ENCODE results near the gene PNCK. TPM values are rescaled to one million over a fixed set of nuclear protein-coding genes. Genes with fewer than 3 reads are reported as not detected.

PNCK gene
- total and polyA plus RNA-seq, 2 donors = 2.4 to 8.2 TPM

- H3K27ac ChIP-seq (ENCODE audit: low read depth in 1 of 2, low read length in 1 of 2) = no peak overlapping the region
- over 99% methylated on average over 13 of the region's 13 CpGs for WGBS
- H3K4me1 ChIP-seq (ENCODE audit: control insufficient read depth in 2 of 2, insufficient read depth in 2 of 2, low read length in 2 of 2) = no peaks in the 10 kb centered on the region
- H3K9me3 ChIP-seq (ENCODE audit: control insufficient read depth in 2 of 2, insufficient read depth in 1 of 2, low read length in 1 of 2) = peaks cover 0 to 7% of the 10 kb centered on the region in 2 donors
- H3K4me3 ChIP-seq (ENCODE audit: low read length in 2 of 2) = no peak overlapping the region
- peaks cover 28 to 44% of the 10 kb centered on the region in 2 donors for H3K27me3 ChIP-seq (ENCODE audit: control insufficient read depth in 2 of 2, insufficient read depth in 1 of 2, low read length in 1 of 2)
- no peak for DNase-seq (ENCODE audit: low read depth in 6 of 9, low spot score in 9 of 9)
- H3K36me3 ChIP-seq (ENCODE audit: control insufficient read depth in 2 of 2, insufficient read depth in 2 of 2, low read length in 1 of 2) = no peaks in the 10 kb centered on the region
Observed at GRCh38 chrX:153650959-153651358, 22.7 kb downstream of the PNCK start.

DNA sequence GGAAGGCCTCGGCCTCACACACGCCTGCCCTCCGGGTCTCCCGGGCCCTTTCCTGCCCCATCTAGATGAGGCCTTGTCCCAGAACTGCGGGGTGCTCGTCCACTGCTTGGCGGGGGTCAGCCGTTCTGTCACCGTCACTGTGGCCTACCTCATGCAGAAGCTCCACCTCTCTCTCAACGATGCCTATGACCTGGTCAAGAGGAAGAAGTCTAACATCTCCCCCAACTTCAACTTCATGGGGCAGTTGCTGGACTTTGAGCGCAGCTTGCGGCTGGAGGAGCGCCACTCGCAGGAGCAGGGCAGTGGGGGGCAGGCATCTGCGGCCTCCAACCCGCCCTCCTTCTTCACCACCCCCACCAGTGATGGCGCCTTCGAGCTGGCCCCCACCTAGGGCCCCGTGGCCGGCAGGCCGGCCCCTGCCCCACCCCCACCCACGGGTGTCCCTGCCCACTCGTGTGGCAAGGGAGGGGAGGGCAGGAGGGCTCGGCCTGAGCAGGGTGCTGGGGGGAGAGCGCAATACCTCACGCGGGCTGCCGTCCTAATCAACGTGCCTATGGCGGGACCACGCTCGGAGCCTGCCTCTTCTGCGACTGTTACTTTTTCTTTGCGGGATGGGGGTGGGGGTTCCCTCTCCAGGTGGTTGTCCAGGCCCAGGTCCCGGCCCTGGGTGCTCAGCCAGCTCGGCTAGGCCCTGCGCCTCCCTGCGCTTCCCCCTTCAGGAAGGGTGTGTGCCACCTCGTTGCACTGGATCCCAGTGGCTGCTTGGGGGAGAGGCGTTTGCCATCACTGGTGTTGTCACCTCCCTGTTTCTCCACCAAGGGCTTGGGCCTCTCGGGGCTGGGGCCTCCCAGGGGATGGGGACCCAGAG is 23.5 kb downstream of the PNCK start:
- Histone ChIP-seq H3K9me3 (ENCODE audit: control insufficient read depth in 2 of 2, insufficient read depth in 1 of 2, low read length in 1 of 2) (peaks cover 0 to 9% of the 10 kb centered on the region in 2 donors), H3K27me3 (ENCODE audit: control insufficient read depth in 2 of 2, insufficient read depth in 1 of 2, low read length in 1 of 2) (peaks cover 35 to 52% of the 10 kb centered on the region in 2 donors), H3K27ac (ENCODE audit: low read depth in 1 of 2, low read length in 1 of 2) (no peak overlapping the region), H3K4me3 (ENCODE audit: low read length in 2 of 2) (no peak overlapping the region), H3K4me1 (ENCODE audit: control insufficient read depth in 2 of 2, insufficient read depth in 2 of 2, low read length in 2 of 2) (no peaks in the 10 kb centered on the region), H3K36me3 (ENCODE audit: control insufficient read depth in 2 of 2, insufficient read depth in 2 of 2, low read length in 1 of 2) (no peaks in the 10 kb centered on the region)
- no peak for DNase-seq (ENCODE audit: low read depth in 6 of 9, low spot score in 9 of 9)
- 79% methylated on average over 41 of the region's 41 CpGs for WGBS

GRCh38 chrX:153649178-153649914 is 24.3 kb downstream of the PNCK start:
- no peak overlapping the region for H3K4me3 ChIP-seq (ENCODE audit: low read length in 2 of 2)
- 84% methylated on average over 26 of the region's 26 CpGs for WGBS
- H3K36me3 ChIP-seq (ENCODE audit: control insufficient read depth in 2 of 2, insufficient read depth in 2 of 2, low read length in 1 of 2) = no peaks in the 10 kb centered on the region
- peaks cover 0 to 13% of the 10 kb centered on the region in 2 donors for H3K9me3 ChIP-seq (ENCODE audit: control insufficient read depth in 2 of 2, insufficient read depth in 1 of 2, low read length in 1 of 2)
- no peak overlapping the region for H3K27ac ChIP-seq (ENCODE audit: low read depth in 1 of 2, low read length in 1 of 2)
- DNase-seq (ENCODE audit: low read depth in 6 of 9, low spot score in 9 of 9) = peak in 1 of 9 donors; percentile 34
- peaks cover 39 to 60% of the 10 kb centered on the region in 2 donors for H3K27me3 ChIP-seq (ENCODE audit: control insufficient read depth in 2 of 2, insufficient read depth in 1 of 2, low read length in 1 of 2)
- no peaks in the 10 kb centered on the region for H3K4me1 ChIP-seq (ENCODE audit: control insufficient read depth in 2 of 2, insufficient read depth in 2 of 2, low read length in 2 of 2)

GRCh38 chrX:153648358-153649177 is 25.0 kb downstream of the PNCK start:
- Histone ChIP-seq H3K9me3 (ENCODE audit: control insufficient read depth in 2 of 2, insufficient read depth in 1 of 2, low read length in 1 of 2) (peaks cover 0 to 13% of the 10 kb centered on the region in 2 donors), H3K27me3 (ENCODE audit: control insufficient read depth in 2 of 2, insufficient read depth in 1 of 2, low read length in 1 of 2) (peaks cover 46 to 65% of the 10 kb centered on the region in 2 donors), H3K4me3 (ENCODE audit: low read length in 2 of 2) (no peak overlapping the region), H3K4me1 (ENCODE audit: control insufficient read depth in 2 of 2, insufficient read depth in 2 of 2, low read length in 2 of 2) (peaks cover 0 to 4% of the 10 kb centered on the region in 2 donors), H3K27ac (ENCODE audit: low read depth in 1 of 2, low read length in 1 of 2) (no peak overlapping the region), H3K36me3 (ENCODE audit: control insufficient read depth in 2 of 2, insufficient read depth in 2 of 2, low read length in 1 of 2) (no peaks in the 10 kb centered on the region)
- DNase-seq (ENCODE audit: low read depth in 6 of 9, low spot score in 9 of 9) = no peak
- 77% methylated on average over 17 of the region's 17 CpGs for WGBS

GRCh38 chrX:153647461-153648357 is 25.9 kb downstream of the PNCK start:
- WGBS = 8% methylated on average over 84 of the region's 85 CpGs
- DNase-seq (ENCODE audit: low read depth in 6 of 9, low spot score in 9 of 9) = no peak
- Histone ChIP-seq H3K4me3 (ENCODE audit: low read length in 2 of 2) (no peak overlapping the region), H3K4me1 (ENCODE audit: control insufficient read depth in 2 of 2, insufficient read depth in 2 of 2, low read length in 2 of 2) (peaks cover 0 to 12% of the 10 kb centered on the region in 2 donors), H3K9me3 (ENCODE audit: control insufficient read depth in 2 of 2, insufficient read depth in 1 of 2, low read length in 1 of 2) (peaks cover 0 to 21% of the 10 kb centered on the region in 2 donors), H3K27ac (ENCODE audit: low read depth in 1 of 2, low read length in 1 of 2) (no peak overlapping the region), H3K36me3 (ENCODE audit: control insufficient read depth in 2 of 2, insufficient read depth in 2 of 2, low read length in 1 of 2) (no peaks in the 10 kb centered on the region), H3K27me3 (ENCODE audit: control insufficient read depth in 2 of 2, insufficient read depth in 1 of 2, low read length in 1 of 2) (peaks cover 55 to 74% of the 10 kb centered on the region in 2 donors)

- Histone ChIP-seq H3K36me3 (ENCODE audit: control insufficient read depth in 2 of 2, insufficient read depth in 2 of 2, low read length in 1 of 2) (no peaks in the 10 kb centered on the region), H3K4me1 (ENCODE audit: control insufficient read depth in 2 of 2, insufficient read depth in 2 of 2, low read length in 2 of 2) (peaks cover 0 to 14% of the 10 kb centered on the region in 2 donors), H3K9me3 (ENCODE audit: control insufficient read depth in 2 of 2, insufficient read depth in 1 of 2, low read length in 1 of 2) (peaks cover 0 to 22% of the 10 kb centered on the region in 2 donors), H3K27ac (ENCODE audit: low read depth in 1 of 2, low read length in 1 of 2) (no peak within 1 kb of the TSS), H3K4me3 (ENCODE audit: low read length in 2 of 2) (peak within 1 kb of the TSS in 1 of 2 donors; percentile 18), H3K27me3 (ENCODE audit: control insufficient read depth in 2 of 2, insufficient read depth in 1 of 2, low read length in 1 of 2) (peaks cover 60 to 79% of the 10 kb centered on the region in 2 donors)
- WGBS = 6% methylated on average over 52 of the region's 53 CpGs
- no peak for DNase-seq (ENCODE audit: low read depth in 6 of 9, low spot score in 9 of 9)
Observed at GRCh38 chrX:153646620-153647373, 26.8 kb downstream of the PNCK start, which contains the start of gene DUSP9. Gene DUSP9 (plus strand): TSS chrX:153647203. CDS start chrX:153647954, 751 bp downstream.

DNA sequence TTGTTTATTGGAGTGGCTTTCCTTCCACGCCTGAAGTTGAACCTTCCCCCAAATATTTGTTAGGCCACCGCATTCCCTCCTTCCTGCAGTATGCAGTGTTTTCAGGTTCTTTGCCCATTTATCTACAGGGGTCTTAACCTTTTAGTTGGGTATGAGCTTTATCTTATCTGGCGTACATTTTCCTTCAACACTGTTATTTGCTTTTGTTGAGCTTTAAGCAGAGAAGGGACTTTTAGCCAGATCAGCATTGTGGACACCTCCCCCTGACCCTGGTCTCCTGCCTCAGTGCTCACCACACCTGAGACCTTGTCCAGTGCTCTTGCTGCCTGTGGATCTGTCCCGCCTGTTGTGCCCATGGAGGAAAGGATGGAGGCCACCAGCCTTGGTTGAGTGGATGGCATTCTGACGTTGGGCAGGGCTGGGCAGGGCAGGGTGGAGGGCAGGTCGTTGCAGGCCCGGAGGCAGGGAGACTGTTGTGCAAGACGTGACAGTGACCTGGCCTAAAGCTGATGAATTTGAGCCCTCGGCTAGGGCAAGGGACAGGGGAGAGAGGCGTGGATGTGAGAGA is 27.6 kb downstream of the PNCK start:
- H3K4me1 ChIP-seq (ENCODE audit: control insufficient read depth in 2 of 2, insufficient read depth in 2 of 2, low read length in 2 of 2) = peaks cover 0 to 22% of the 10 kb centered on the region in 2 donors
- H3K36me3 ChIP-seq (ENCODE audit: control insufficient read depth in 2 of 2, insufficient read depth in 2 of 2, low read length in 1 of 2) = no peaks in the 10 kb centered on the region
- WGBS = 75% methylated on average over 10 of the region's 10 CpGs
- peaks cover 0 to 22% of the 10 kb centered on the region in 2 donors for H3K9me3 ChIP-seq (ENCODE audit: control insufficient read depth in 2 of 2, insufficient read depth in 1 of 2, low read length in 1 of 2)
- H3K4me3 ChIP-seq (ENCODE audit: low read length in 2 of 2) = no peak overlapping the region
- no peak for DNase-seq (ENCODE audit: low read depth in 6 of 9, low spot score in 9 of 9)
- H3K27ac ChIP-seq (ENCODE audit: low read depth in 1 of 2, low read length in 1 of 2) = no peak overlapping the region
- H3K27me3 ChIP-seq (ENCODE audit: control insufficient read depth in 2 of 2, insufficient read depth in 1 of 2, low read length in 1 of 2) = peaks cover 63 to 85% of the 10 kb centered on the region in 2 donors

All from thymus (tissue), 11 donors.